B cell (primary cell): ENCODE results near the gene LRRC15. TPM values are rescaled to one million over a fixed set of nuclear protein-coding genes. Genes with fewer than 3 reads are reported as not detected.

Experiments
- ATAC-seq: fragments of 200-7000 bp; cut with Tn5 transposase; one replicate; pipeline ENCODE4 v1.10.0; 2021; ENCODE audit warnings: low read depth, mild to moderate bottlenecking, moderate number of reproducible peaks, moderate library complexity
- CTCF ChIA-PET: fragments of 350-600 bp; sonication (Branson Sonifier 250); formaldehyde crosslinking; loops from one replicate; lab custom pipeline; 2021; ENCODE audit warnings: antibody characterized with exemption, inconsistent platforms; lab: Charles Lee
- POLR2A ChIA-PET: fragments of 350-600 bp; sonication (Branson Sonifier 250); formaldehyde crosslinking; loops from one replicate; lab custom pipeline; 2021; ENCODE audit warnings: antibody characterized with exemption; lab: Charles Lee
- DNase-seq: peaks from one replicate; pipeline ENCODE4 v3.0.0; 2013
- H2AFZ ChIP-seq: 2 replicates; pipeline ENCODE4 v1.6.1; 2012; ENCODE audit warnings: mild to moderate bottlenecking, low read depth, low read length; ENCODE audit not compliant: insufficient read depth, poor library complexity, severe bottlenecking
- H3K27ac ChIP-seq, 2 donors: 1 replicate in 1 of 2; 2 replicates in 1 of 2; pipeline ENCODE4 v1.5.1; 2012 to 2013; ENCODE audit warnings: low read length in 2 of 2, mild to moderate bottlenecking in 2 of 2, moderate library complexity in 1 of 2
- H3K27me3 ChIP-seq, 4 experiments: fragments of 200-600 bp in 1 of 4; sonication (generic) in 1 of 4; replicated peaks in 1 of 4; 1 replicate in 2 of 4; 2 replicates in 2 of 4; pipeline versions ENCODE4 v1.6.1 to v1.7.0; 2013 to 2016; ENCODE audit warnings: low read length in 3 of 4, mild to moderate bottlenecking in 2 of 4, mixed read lengths in 1 of 4, moderate library complexity in 1 of 4; ENCODE audit not compliant: insufficient read depth in 4 of 4, control insufficient read depth in 3 of 4; ENCODE audit errors: control extremely low read depth in 1 of 4
- H3K36me3 ChIP-seq, 2 experiments: replicated peaks in 1 of 2; 1 replicate in 1 of 2; 2 replicates in 1 of 2; pipeline versions ENCODE4 v1.6.1 to v1.7.1; 2013; ENCODE audit warnings: low read length in 1 of 2; ENCODE audit not compliant: insufficient read depth in 2 of 2, control insufficient read depth in 1 of 2; ENCODE audit errors: control extremely low read depth in 1 of 2, extremely low read depth in 1 of 2
- H3K4me1 ChIP-seq, 2 donors: fragments of 200-600 bp in 1 of 2; sonication (generic) in 1 of 2; 1 replicate in 1 of 2; 2 replicates in 1 of 2; pipeline versions ENCODE4 v1.5.1 to v1.6.1; 2013 to 2017; ENCODE audit warnings: low read length in 2 of 2; ENCODE audit not compliant: control insufficient read depth in 2 of 2, insufficient read depth in 2 of 2
- H3K4me2 ChIP-seq: replicated peaks from 2 replicates; pipeline ENCODE3; 2012; ENCODE audit warnings: mild to moderate bottlenecking, low read depth, low read length; ENCODE audit not compliant: poor library complexity, severe bottlenecking
- H3K4me3 ChIP-seq, 5 experiments: fragments of 200-600 bp in 1 of 5; sonication (generic) in 1 of 5; 1 replicate in 3 of 5; 2 replicates in 2 of 5; pipeline versions ENCODE4 v1.5.1 to v1.7.0; 2011 to 2016; ENCODE audit warnings: low read length in 4 of 5, mild to moderate bottlenecking in 4 of 5, low read depth in 2 of 5, control low read depth in 1 of 5, moderate library complexity in 1 of 5; ENCODE audit not compliant: insufficient read depth in 1 of 5; ENCODE audit errors: control extremely low read depth in 1 of 5, extremely low read depth in 1 of 5
- H3K79me2 ChIP-seq: fragments of 200-600 bp; sonication (generic); one replicate; pipeline ENCODE4 v1.6.0; 2016; ENCODE audit warnings: low read length; ENCODE audit not compliant: control insufficient read depth, insufficient read depth
- H3K9ac ChIP-seq: fragments of 200-600 bp; sonication (generic); 2 replicates; pipeline ENCODE4 v1.6.1; 2017; ENCODE audit warnings: mild to moderate bottlenecking, low read length, moderate library complexity
- H3K9me3 ChIP-seq, 3 donors: one replicate each; pipeline versions ENCODE4 v1.6.1 to v1.7.1; 2013; ENCODE audit warnings: low read length in 2 of 3; ENCODE audit not compliant: control insufficient read depth in 2 of 3, insufficient read depth in 1 of 3; ENCODE audit errors: control extremely low read depth in 1 of 3
- H4K20me1 ChIP-seq: 2 replicates; pipeline ENCODE4 v1.6.0; 2012; ENCODE audit warnings: mild to moderate bottlenecking, low read length; ENCODE audit not compliant: insufficient read depth, control insufficient read depth, poor library complexity, severe bottlenecking
- H3K27ac Mint-ChIP-seq: one replicate; pipeline ENCODE4 v1.8.0; 2021; ENCODE audit warnings: mixed read lengths
- H3K27me3 Mint-ChIP-seq: one replicate; pipeline ENCODE4 v1.8.0; 2021; ENCODE audit warnings: mixed read lengths
- H3K4me1 Mint-ChIP-seq: one replicate; pipeline ENCODE4 v1.8.0; 2021; ENCODE audit warnings: mixed read lengths
- H3K4me3 Mint-ChIP-seq: one replicate; pipeline ENCODE4 v1.8.0; 2021; ENCODE audit warnings: mixed read lengths
- H3K9me3 Mint-ChIP-seq: one replicate; pipeline ENCODE4 v1.8.0; 2022; ENCODE audit warnings: mixed read lengths; ENCODE audit not compliant: insufficient read depth
- CTCF ChIP-seq: fragments of 200-600 bp; IDR thresholded peaks from one replicate; pipeline ENCODE4 v1.8.0; 2022; ENCODE audit warnings: antibody characterized with exemption, mild to moderate bottlenecking
- EZH2 ChIP-seq: IDR thresholded peaks from 2 replicates; pipeline ENCODE4 v1.6.1; 2012; ENCODE audit warnings: borderline replicate concordance, low read depth, mild to moderate bottlenecking, moderate library complexity, low read length; ENCODE audit not compliant: insufficient read depth, poor library complexity, severe bottlenecking
- WGBS: methylation state at CpG from one replicate; pipeline ENCODE4 v1.1.5; 2013; ENCODE audit warnings: missing lambda C conversion rate; ENCODE audit not compliant: insufficient coverage; 5-methylcytosine and 5-hydroxymethylcytosine counted together
- intact Hi-C: fragments of 100-400 bp; cut with micrococcal nuclease; formaldehyde crosslinking; loops from one replicate; pipeline ENCODE4 v1.10.0; 2022
- polyA plus RNA-seq: library from polyadenylated mRNA; depleted of rRNA; stranded (reverse); fragments of >200 nt; gene quantifications from 2 replicates; pipeline ENCODE4 v1.2.3, GENCODE V29; 2012
- total RNA-seq, 2 donors: library from RNA; stranded (reverse); fragments of 120-200 nt in 1 of 2; gene quantifications; 1 replicate in 1 of 2; 2 replicates in 1 of 2; pipeline versions ENCODE4 v1.2.3 to v1.2.4, GENCODE V29; 2013 to 2022

Gene LRRC15
- total and polyA plus RNA-seq, 2 donors (not counting 1 experiment from before 2014, with no cell fraction given) = not detected

GRCh38 chr3:194389269-194389668 lies 19.7 kb upstream of the LRRC15 start:
- ChIA-PET CTCF (no interaction called here), POLR2A (no interaction called here)
- ATAC-seq (no peak), DNase-seq (no peak)
- H3K27me3 Mint-ChIP-seq = peaks cover 10% of the 10 kb centered on the region
- Histone ChIP-seq H3K27ac (no peak overlapping the region), H3K4me2 (no peak overlapping the region), H3K9me3 (peaks cover 1 to 5% (median 4%) of the 10 kb centered on the region in 3 donors), H3K27me3 (peaks cover 0 to 9% (median 3%) of the 10 kb centered on the region in 4 experiments), H2AFZ (no peak overlapping the region), H3K79me2 (no peaks in the 10 kb centered on the region), H4K20me1 (no peaks in the 10 kb centered on the region), H3K4me3 (no peak overlapping the region), H3K4me1 (no peaks in the 10 kb centered on the region), H3K36me3 (no peaks in the 10 kb centered on the region), H3K9ac (no peak overlapping the region)
- H3K9me3 Mint-ChIP-seq = peaks cover 6% of the 10 kb centered on the region
- intact Hi-C loops = no loop called here
- 87% methylated on average over 4 of the region's 8 CpGs for WGBS
- H3K27ac Mint-ChIP-seq = no peak overlapping the region
- H3K4me3 Mint-ChIP-seq = no peak overlapping the region
- no peaks in the 10 kb centered on the region for H3K4me1 Mint-ChIP-seq
- TF ChIP-seq EZH2 (no peak), CTCF (no peak)

- 91% methylated on average over 2 of the region's 8 CpGs for WGBS
- no peak overlapping the region for H3K27ac ChIP-seq
- no peak overlapping the region for H3K4me3 ChIP-seq
- POLR2A ChIA-PET = no interaction called here
- ATAC-seq (no peak), DNase-seq (no peak)
- Mint-ChIP-seq H3K27ac (no peak overlapping the region), H3K9me3 (peaks cover 6% of the 10 kb centered on the region), H3K4me3 (no peak overlapping the region), H3K27me3 (peaks cover 20% of the 10 kb centered on the region), H3K4me1 (no peaks in the 10 kb centered on the region)
- H3K4me2 ChIP-seq = no peak overlapping the region
- no peaks in the 10 kb centered on the region for H3K79me2 ChIP-seq
- TF ChIP-seq EZH2 = no peak
- no peak for TF ChIP-seq CTCF
- H3K4me1 ChIP-seq = no peaks in the 10 kb centered on the region
- H3K9ac ChIP-seq = no peak overlapping the region
- no peaks in the 10 kb centered on the region for H3K36me3 ChIP-seq
- no peak overlapping the region for H2AFZ ChIP-seq
- intact Hi-C loops = no loop called here
- CTCF ChIA-PET = interaction anchor here (1.1 to 1.5 kb wide), 2 partner anchors 10 to 16 kb away, joined by 3 to 4 read pairs; no protein-coding TSS in a partner anchor
- peaks cover 0 to 9% (median 4%) of the 10 kb centered on the region in 4 experiments for H3K27me3 ChIP-seq
- peaks cover 1 to 5% (median 4%) of the 10 kb centered on the region in 3 donors for H3K9me3 ChIP-seq
- no peaks in the 10 kb centered on the region for H4K20me1 ChIP-seq
These were observed 18.4 kb upstream of the LRRC15 start for GRCh38 chr3:194387926-194388418.
